SU-DHL-6 (cell line): Measurements from ENCODE around the gene SNTG2.

Experiments
- CTCF ChIP-seq: fragments of 200-600 bp; sonication (generic); IDR thresholded peaks from one replicate; pipeline ENCODE4 v1.5.1; 2017; ENCODE audit warnings: antibody characterized with exemption, mild to moderate bottlenecking, low read length, moderate library complexity; ENCODE audit not compliant: insufficient read depth, poor library complexity, severe bottlenecking
- EZH2phosphoT487 ChIP-seq: fragments of 200-600 bp; sonication (generic), shearing (Covaris generic); conservative IDR thresholded peaks from 2 replicates; pipeline ENCODE4 v1.6.1; 2018; ENCODE audit warnings: mild to moderate bottlenecking, antibody characterized with exemption, low read length, moderate library complexity, mixed read lengths

GRCh38 chr2:1393321-1393720, 442.7 kb downstream of the SNTG2 start:
- TF ChIP-seq CTCF: no peak
- TF ChIP-seq EZH2phosphoT487: no peak
